ENCODE measurements around the gene ZSWIM7.

The ZSWIM7 gene

DNA sequence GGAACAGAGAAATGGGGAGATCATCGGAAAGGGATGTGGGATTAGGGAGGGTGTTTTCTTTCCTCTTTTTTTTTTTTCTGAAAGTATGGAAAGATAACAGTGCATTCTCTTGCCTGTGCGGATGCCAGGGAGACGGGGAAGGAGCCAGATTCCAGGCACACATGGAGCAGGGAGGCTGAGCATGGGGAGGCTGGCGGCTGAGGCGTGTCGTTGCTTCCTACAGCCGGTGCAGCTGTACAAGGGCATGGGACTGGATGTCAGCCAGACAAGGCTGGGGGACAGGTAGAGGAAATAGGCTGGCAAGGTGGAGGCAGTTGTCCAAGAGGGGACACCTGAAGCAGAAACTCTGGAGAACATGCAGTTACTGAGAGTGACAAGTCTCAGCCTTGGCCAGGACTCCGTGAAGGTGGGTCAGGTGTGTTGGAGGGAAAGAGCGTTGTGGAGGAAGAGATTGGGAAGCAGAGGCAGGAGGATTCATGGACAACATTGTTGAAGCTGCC, 71.2 kb downstream of the ZSWIM7 start:
- DNase-seq: no peak

Data from SIG-M5 (cell line).